ENCODE measurements around the gene METAP1. TPM values are rescaled to one million over a fixed set of nuclear protein-coding genes. Genes with fewer than 3 reads are reported as not detected.
A peak's percentile ranks its signal among the peaks of the same experiment; 100 is the strongest.
"Not testable (repeated sequence)": the region's sequence is repeated elsewhere in the genome, so short reads cannot be mapped to it uniquely, and the experiment has no call there.

METAP1 gene
- total and polyA plus RNA-seq, 5 experiments from 2014 or later = 23.8 to 44.9 (median 29.2) TPM

- Mint-ChIP-seq H3K27ac (peak overlapping the region; percentile 97 to 99 (median 99)), H3K9me3 (peaks cover 0 to 24% (median 3%) of the 10 kb centered on the region in 9 donors), H3K4me3 (peak overlapping the region; percentile 92 to 99 (median 98)), H3K36me3 (peaks cover 9 to 31% (median 26%) of the 10 kb centered on the region in 3 donors), H3K27me3 (no peaks in the 10 kb centered on the region), H3K4me1 (peaks cover 19 to 73% (median 56%) of the 10 kb centered on the region in 4 donors)
- POLR2A ChIA-PET = interaction anchor here (0.5 to 2.8 kb wide), 13 partner anchors 10 to 945 kb away, joined by 3 to 32 read pairs (median 9); partner anchors contain the start of genes DNAJB14, EIF4E, H2AZ1 and METAP1
- DNase-seq = peak in 1 of 10 donors; percentile 2
- peak; percentile 19 to 26 for ATAC-seq
Observed at GRCh38 chr4:99088023-99088449, 92.5 kb downstream of the METAP1 start.

- Mint-ChIP-seq H3K4me3 (peak within 1 kb of the TSS; percentile 92 to 99 (median 98)), H3K27me3 (no peaks in the 10 kb centered on the region), H3K27ac (peak within 1 kb of the TSS; percentile 97 to 99 (median 99)), H3K4me1 (peaks cover 19 to 70% (median 56%) of the 10 kb centered on the region in 4 donors), H3K9me3 (peaks cover 0 to 29% (median 3%) of the 10 kb centered on the region in 9 donors), H3K36me3 (peaks cover 9 to 29% (median 24%) of the 10 kb centered on the region in 3 donors)
- POLR2A ChIA-PET = interaction anchor here (0.5 to 2.8 kb wide), 15 partner anchors 11 to 945 kb away, joined by 3 to 32 read pairs (median 7); partner anchors contain the start of genes DNAJB14, EIF4E, H2AZ1 and LAMTOR3
- DNase-seq = peak; percentile 81 to 95 (median 88)
- peak; percentile 93 to 95 for ATAC-seq
Observed at GRCh38 chr4:99088481-99089365, 93.2 kb downstream of the METAP1 start, which contains the start of gene ADH5. Gene ADH5 (minus strand): TSS chr4:99088788. CDS start chr4:99088700, 88 bp downstream.

- H3K4me3 Mint-ChIP-seq = peak overlapping the region in 8 of 10 donors; percentile 31 to 92 (median 50)
- DNase-seq = no peak
- peaks cover 6 to 29% (median 9%) of the 10 kb centered on the region in 3 donors for H3K36me3 Mint-ChIP-seq
- H3K9me3 Mint-ChIP-seq = peaks cover 0 to 29% (median 3%) of the 10 kb centered on the region in 9 donors
- no peak for ATAC-seq
- H3K27ac Mint-ChIP-seq = peak overlapping the region in 7 of 10 donors; percentile 25 to 97 (median 65)
- POLR2A ChIA-PET = no interaction called here
- peaks cover 19 to 54% (median 44%) of the 10 kb centered on the region in 4 donors for H3K4me1 Mint-ChIP-seq
- H3K27me3 Mint-ChIP-seq = no peaks in the 10 kb centered on the region
Observed at GRCh38 chr4:99090481-99091215, 95.1 kb downstream of the METAP1 start.

GRCh38 chr4:99091216-99091575 lies 95.7 kb downstream of the METAP1 start:
- no peak for ATAC-seq
- Mint-ChIP-seq H3K4me3 (peak overlapping the region in 1 of 10 donors; percentile 18), H3K27me3 (no peaks in the 10 kb centered on the region), H3K4me1 (peaks cover 18 to 51% (median 41%) of the 10 kb centered on the region in 4 donors), H3K27ac (peak overlapping the region in 2 of 10 donors; percentile 25 to 65), H3K9me3 (peaks cover 0 to 29% (median 3%) of the 10 kb centered on the region in 9 donors), H3K36me3 (peaks cover 4 to 29% (median 9%) of the 10 kb centered on the region in 3 donors)
- DNase-seq = no peak
- POLR2A ChIA-PET = no interaction called here

GRCh38 chr4:99091841-99092240 lies 96.3 kb downstream of the METAP1 start:
- DNase-seq, POLR2A ChIA-PET, H3K27me3 Mint-ChIP-seq, H3K27ac Mint-ChIP-seq, ATAC-seq, H3K4me3 Mint-ChIP-seq: not testable (repeated sequence)
- H3K4me1 Mint-ChIP-seq = peaks cover 16 to 45% (median 35%) of the 10 kb centered on the region in 4 donors
- H3K9me3 Mint-ChIP-seq = peaks cover 0 to 35% (median 3%) of the 10 kb centered on the region in 9 donors
- peaks cover 0 to 29% (median 13%) of the 10 kb centered on the region in 3 donors for H3K36me3 Mint-ChIP-seq

GRCh38 chr4:99099311-99099710 lies 103.8 kb downstream of the METAP1 start:
- H3K4me1 Mint-ChIP-seq = peaks cover 0 to 6% (median 1%) of the 10 kb centered on the region in 4 donors
- POLR2A ChIA-PET = no interaction called here
- peaks cover 0 to 2% (median 0%) of the 10 kb centered on the region in 5 donors for H3K27me3 Mint-ChIP-seq
- DNase-seq (no peak), ATAC-seq (no peak)
- peaks cover 0 to 18% (median 0%) of the 10 kb centered on the region in 9 donors for H3K9me3 Mint-ChIP-seq
- no peak overlapping the region for H3K27ac Mint-ChIP-seq
- peaks cover 4 to 17% (median 10%) of the 10 kb centered on the region in 3 donors for H3K36me3 Mint-ChIP-seq
- H3K4me3 Mint-ChIP-seq = no peak overlapping the region

- H3K4me3 Mint-ChIP-seq, ATAC-seq, H3K4me1 Mint-ChIP-seq, POLR2A ChIA-PET, H3K27ac Mint-ChIP-seq, DNase-seq, H3K27me3 Mint-ChIP-seq: not testable (repeated sequence)
- Mint-ChIP-seq H3K9me3 (peaks cover 0 to 18% (median 0%) of the 10 kb centered on the region in 9 donors), H3K36me3 (peaks cover 4 to 17% (median 10%) of the 10 kb centered on the region in 3 donors)
Observed at GRCh38 chr4:99099814-99100213, 104.3 kb downstream of the METAP1 start.

GRCh38 chr4:99100876-99101275 lies 105.4 kb downstream of the METAP1 start:
- peaks cover 0 to 2% (median 0%) of the 10 kb centered on the region in 5 donors for H3K27me3 Mint-ChIP-seq
- H3K4me3 Mint-ChIP-seq = no peak overlapping the region
- peaks cover 0 to 6% (median 1%) of the 10 kb centered on the region in 4 donors for H3K4me1 Mint-ChIP-seq
- H3K36me3 Mint-ChIP-seq = peaks cover 4 to 17% (median 10%) of the 10 kb centered on the region in 3 donors
- DNase-seq (no peak), ATAC-seq (no peak)
- peaks cover 0 to 18% (median 0%) of the 10 kb centered on the region in 9 donors for H3K9me3 Mint-ChIP-seq
- H3K27ac Mint-ChIP-seq = no peak overlapping the region
- POLR2A ChIA-PET = no interaction called here

- no peak overlapping the region for H3K4me3 Mint-ChIP-seq
- no peak overlapping the region for H3K27ac Mint-ChIP-seq
- H3K4me1 Mint-ChIP-seq = peaks cover 0 to 6% (median 1%) of the 10 kb centered on the region in 4 donors
- H3K9me3 Mint-ChIP-seq = peaks cover 0 to 6% (median 0%) of the 10 kb centered on the region in 9 donors
- no peaks in the 10 kb centered on the region for H3K27me3 Mint-ChIP-seq
- DNase-seq (no peak), ATAC-seq (no peak)
- peaks cover 4 to 12% (median 10%) of the 10 kb centered on the region in 3 donors for H3K36me3 Mint-ChIP-seq
- POLR2A ChIA-PET = no interaction called here
Observed at GRCh38 chr4:99102634-99103033, 107.1 kb downstream of the METAP1 start.

GRCh38 chr4:99103166-99103565 lies 107.6 kb downstream of the METAP1 start:
- no peak for DNase-seq
- no peaks in the 10 kb centered on the region for H3K27me3 Mint-ChIP-seq
- H3K4me3 Mint-ChIP-seq = no peak overlapping the region
- peaks cover 4 to 12% (median 10%) of the 10 kb centered on the region in 3 donors for H3K36me3 Mint-ChIP-seq
- peaks cover 0 to 6% (median 1%) of the 10 kb centered on the region in 4 donors for H3K4me1 Mint-ChIP-seq
- ATAC-seq = no peak
- POLR2A ChIA-PET = no interaction called here
- H3K9me3 Mint-ChIP-seq = peaks cover 0 to 6% (median 0%) of the 10 kb centered on the region in 9 donors
- no peak overlapping the region for H3K27ac Mint-ChIP-seq

- Mint-ChIP-seq H3K9me3 (peaks cover 0 to 5% (median 0%) of the 10 kb centered on the region in 9 donors), H3K4me1 (peaks cover 0 to 6% (median 1%) of the 10 kb centered on the region in 4 donors), H3K36me3 (peaks cover 4 to 13% (median 4%) of the 10 kb centered on the region in 3 donors), H3K27me3 (no peaks in the 10 kb centered on the region), H3K4me3 (no peak overlapping the region), H3K27ac (no peak overlapping the region)
- no peak for DNase-seq
- ATAC-seq = no peak
- POLR2A ChIA-PET = no interaction called here
Observed at GRCh38 chr4:99104153-99104552, 108.6 kb downstream of the METAP1 start.

GRCh38 chr4:99109286-99109685 lies 113.8 kb downstream of the METAP1 start:
- H3K4me1 Mint-ChIP-seq, H3K4me3 Mint-ChIP-seq, POLR2A ChIA-PET, DNase-seq, H3K36me3 Mint-ChIP-seq, ATAC-seq, H3K27me3 Mint-ChIP-seq, H3K27ac Mint-ChIP-seq: not testable (repeated sequence)
- peaks cover 0 to 12% (median 0%) of the 10 kb centered on the region in 9 donors for H3K9me3 Mint-ChIP-seq

Data from naive thymus-derived CD8-positive, alpha-beta T cell (primary cell).